T-helper 22 cell (primary cell): ENCODE results near the gene FMO2.
"Not testable (repeated sequence)": the region's sequence is repeated elsewhere in the genome, so short reads cannot be mapped to it uniquely, and the experiment has no call there.

ENCODE experiments used
- DNase-seq: peaks from one replicate; pipeline ENCODE4 v3.0.0-alpha.2; 2020; ENCODE audit warnings: low read depth

Gene FMO2

GRCh38 chr1:171219346-171220080 lies 34.4 kb downstream of the FMO2 start:
- no peak for DNase-seq

GRCh38 chr1:171220081-171220420 lies 35.0 kb downstream of the FMO2 start:
- no peak for DNase-seq

DNA sequence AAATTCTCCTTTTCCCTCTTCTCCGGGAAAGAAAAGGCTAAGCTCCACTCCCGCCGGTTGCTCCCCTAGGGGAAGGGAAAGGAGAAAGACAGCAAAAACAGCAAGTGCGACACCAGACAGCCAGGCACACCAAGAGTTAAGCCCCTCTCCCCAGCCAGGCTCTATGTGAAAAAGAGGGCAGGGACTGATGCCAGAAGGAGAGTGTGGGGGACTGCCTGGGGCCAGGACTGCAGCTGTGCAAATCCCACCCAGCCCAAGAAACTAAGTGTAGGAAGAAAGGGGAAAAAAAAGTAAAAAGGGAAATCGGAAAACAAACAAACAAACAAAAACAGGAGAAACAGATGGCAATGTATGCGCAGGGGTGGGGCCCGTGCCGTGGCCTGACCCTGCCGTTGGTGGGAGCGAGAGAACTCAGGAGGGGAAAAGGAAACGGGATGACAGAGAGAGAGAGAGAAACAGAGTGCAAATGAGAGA lies 35.5 kb downstream of the FMO2 start:
- no peak for DNase-seq

DNA sequence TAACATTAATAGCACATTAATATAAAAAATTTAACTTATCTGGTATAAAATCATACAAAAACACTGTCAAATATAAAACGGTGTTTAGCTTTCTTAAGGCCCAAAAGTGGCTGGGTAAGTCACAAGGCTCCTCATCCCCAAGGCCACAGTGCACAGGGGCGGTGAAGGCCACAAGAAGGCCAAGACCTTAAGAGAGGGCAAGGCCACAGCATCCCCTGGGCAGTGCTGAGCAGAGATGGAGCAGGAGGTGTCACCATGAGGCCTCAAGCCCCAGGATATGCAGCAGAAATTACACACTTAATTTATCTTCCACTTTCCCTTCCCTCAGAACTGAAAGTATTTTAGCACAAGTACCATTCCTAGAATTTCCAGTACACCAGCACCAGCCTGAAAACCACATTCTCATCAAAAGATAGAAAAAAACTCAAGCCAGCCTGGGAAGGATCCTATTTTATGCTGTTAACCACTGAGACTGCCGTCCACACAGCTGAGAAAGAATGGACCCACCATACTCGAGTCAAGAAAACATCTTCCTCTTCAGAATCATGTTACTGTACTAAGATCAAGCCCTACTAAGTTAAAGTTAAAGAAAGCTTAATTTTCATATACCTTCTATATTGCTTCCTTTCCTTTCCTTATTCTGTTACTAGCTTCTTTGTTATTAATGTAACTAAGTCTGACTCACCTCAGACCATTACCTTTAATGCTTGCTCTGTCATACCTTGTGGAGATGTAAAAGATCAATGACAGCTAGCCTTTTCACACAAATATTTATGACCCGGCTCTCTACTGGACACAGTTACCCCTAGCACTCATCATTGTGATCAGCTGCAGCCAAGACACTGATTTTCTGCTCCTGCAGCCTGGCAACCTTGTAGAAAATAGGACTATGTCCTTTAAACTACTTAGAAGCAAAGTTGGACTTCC lies 36.8 kb downstream of the FMO2 start:
- DNase-seq, result no peak

DNA sequence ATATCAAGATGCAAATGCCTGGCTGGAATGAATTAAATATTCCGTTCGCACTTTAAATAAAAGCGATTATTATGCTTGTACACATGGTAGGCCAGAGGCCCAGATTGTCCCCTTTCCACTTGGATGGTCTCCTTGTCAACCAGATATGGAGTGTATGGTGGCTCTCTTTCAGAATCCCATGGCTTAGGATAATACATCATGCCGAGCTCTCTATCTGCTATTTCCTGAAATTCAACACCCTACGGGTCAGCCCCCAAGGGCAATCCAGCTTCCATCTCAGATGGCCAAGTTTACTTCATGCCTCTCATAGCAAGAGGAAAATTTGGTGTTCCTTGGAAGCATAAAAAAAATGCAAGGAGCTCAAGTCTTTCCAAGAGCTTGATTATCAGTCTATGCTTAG lies 37.8 kb downstream of the FMO2 start:
- DNase-seq, result no peak

- DNase-seq, result not testable (repeated sequence)
Observed at GRCh38 chr1:171224257-171224656, 39.2 kb downstream of the FMO2 start.

DNA sequence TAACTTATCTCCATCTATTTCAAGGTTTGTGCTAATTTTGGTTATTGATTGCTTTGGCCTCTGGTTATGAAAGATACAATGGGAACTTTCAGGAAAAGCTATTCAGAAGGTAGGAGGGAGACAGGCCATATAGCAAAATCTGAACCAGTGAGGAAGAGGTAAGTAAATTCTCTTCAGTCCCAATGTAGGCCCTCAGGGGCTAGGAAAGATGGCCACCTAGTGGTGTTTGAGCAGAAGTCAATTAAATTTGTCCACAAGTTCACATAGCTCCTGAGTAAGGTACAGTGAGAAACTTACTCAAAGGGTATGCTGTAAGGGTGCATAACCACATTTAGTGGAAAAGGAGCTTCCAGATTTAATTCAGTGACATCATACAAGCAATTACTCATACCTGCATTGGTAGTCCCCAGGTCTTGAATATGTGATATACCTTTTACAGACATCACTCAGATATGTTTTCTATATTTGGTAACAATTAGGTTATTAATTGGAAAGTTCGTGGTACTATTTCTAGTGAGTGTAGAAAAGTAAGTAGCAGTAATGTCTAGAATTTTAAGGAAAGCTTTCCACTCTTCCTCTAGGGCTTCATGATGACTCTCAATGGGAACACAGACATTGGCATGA lies 41.8 kb downstream of the FMO2 start:
- DNase-seq, result no peak

DNA sequence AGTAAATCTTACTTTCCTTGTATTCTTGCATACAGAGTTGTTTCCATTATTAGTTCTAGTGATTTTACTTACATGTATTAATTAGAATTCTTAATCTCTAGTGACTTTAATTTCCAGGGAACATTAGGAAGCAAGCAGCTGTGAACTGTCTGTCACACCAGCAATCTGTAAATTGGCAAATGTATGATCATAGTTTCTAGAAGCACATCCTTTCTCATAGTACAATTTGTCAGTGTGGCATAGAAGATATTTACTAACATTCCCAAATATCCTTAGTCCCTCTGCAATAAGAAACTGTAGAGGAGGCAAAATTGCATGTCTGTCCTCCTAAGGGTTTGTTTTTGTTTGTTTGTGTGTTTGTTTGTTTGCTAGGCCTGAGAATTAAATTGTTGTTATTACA lies 46.2 kb downstream of the FMO2 start:
- DNase-seq, result no peak

- no peak for DNase-seq
Observed at GRCh38 chr1:171233183-171233582, 48.1 kb downstream of the FMO2 start.

DNA sequence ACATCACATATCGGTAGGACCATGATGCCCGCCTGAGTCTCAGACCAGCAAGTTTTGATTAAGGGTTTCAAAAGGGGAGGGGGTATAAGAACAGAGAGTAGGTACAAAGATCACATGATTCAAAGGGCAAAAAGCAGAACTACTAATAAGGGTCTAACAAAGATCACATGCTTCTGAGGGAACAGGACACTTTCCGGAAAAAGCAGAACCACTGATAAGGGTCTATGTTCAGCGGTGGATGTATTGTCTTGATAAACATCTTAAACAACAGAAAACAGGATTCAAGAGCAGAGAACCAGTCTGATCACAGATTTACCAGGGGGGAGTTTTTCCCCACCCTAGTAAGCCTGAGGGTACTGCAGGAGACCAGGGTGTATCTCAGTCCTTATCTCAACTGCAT lies 51.1 kb downstream of the FMO2 start:
- not testable (repeated sequence) for DNase-seq

DNA sequence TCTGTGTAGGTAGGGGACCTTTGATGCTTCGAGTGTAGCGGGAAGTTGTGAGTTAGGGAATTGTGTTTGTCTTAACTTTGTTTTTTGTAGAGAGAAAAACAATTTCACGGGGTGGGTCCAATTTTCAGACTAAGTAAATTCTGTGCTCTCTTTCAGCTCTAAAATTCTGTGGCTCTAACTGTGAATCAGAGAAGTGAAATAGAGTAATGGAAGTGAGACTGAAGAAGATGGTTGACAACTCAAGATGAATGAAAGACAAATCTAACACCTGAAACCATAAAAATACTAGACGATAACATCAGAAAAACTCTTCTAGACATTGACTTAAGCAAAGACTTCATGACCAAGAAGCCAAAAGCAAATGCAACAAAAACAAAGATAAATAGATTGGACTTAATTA lies 58.8 kb downstream of the FMO2 start:
- DNase-seq, result no peak

DNA sequence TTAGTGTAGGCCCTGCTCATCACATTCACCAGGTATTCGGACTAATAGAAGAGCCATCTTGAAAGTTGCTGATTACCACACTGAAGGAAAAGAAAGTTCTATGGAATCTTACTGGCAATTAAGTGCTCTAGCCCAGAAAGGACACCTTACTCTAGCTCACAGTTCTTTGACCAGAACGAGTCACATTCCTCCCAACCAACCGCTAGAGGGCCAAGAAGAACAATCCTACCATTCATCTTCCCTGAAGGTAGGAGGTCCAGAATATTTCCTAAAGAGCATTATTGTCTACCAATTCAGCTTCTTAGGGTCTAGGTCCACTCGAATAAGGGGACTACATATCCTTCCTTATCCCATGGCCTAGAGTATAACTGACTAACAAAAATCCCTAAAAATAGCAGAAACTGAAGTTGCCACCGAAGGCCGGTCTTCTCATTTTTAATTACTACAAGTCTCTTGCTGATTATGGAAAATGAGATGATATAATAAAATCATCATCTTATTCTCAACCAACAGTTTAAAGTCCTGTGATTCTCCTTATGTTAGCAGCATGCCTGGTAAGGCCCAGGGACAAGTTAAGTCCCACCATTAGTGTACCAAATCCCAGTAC lies 60.5 kb downstream of the FMO2 start:
- no peak for DNase-seq

DNA sequence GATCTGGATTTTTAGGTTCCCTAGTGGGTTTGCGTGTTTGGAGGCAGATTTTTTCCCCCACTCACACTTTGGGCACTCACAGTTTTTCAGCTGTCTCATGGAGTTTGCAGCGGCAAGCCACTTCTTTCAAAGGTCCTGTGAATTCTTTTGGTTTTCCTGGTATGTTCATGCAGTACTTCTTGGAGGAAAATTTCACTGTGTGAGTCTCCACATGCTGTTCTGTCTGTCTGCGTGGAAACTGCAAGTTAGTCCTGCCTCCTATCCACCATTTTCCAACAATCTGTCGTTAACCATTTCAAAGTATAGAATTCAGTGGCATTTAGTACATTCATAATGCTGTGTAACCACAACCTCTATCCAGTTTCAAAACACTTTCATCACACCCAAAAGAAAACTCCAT lies 62.4 kb downstream of the FMO2 start:
- no peak for DNase-seq

DNA sequence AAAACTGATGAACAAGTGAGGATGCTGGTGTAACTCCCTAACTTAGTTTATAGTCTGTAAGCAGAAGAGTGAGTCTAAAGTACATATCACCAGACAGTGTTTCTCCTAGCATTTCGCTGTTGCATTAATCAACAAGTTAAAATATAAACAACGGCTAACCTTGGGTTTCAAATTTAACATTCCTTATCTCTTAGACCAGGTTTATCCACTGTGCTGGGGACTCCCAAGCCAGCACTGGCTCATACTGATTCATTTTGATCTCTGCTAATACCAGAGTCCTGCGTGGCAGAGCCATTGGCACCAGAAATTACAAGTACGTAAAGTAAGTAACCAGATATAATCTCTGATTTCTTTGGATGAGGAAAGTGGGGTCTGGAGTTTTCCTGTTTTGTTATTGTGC lies 63.2 kb downstream of the FMO2 start, which contains the start of gene FMO1:
Gene FMO1, plus strand, starts transcription at position 193 of the 400 bp plus-strand sequence. CDS start 9,594 bp downstream, outside the sequence.
- DNase-seq, result no peak

GRCh38 chr1:171248841-171249240 lies 63.7 kb downstream of the FMO2 start:
- no peak for DNase-seq

GRCh38 chr1:171250263-171250662 lies 65.2 kb downstream of the FMO2 start:
- no peak for DNase-seq

DNA sequence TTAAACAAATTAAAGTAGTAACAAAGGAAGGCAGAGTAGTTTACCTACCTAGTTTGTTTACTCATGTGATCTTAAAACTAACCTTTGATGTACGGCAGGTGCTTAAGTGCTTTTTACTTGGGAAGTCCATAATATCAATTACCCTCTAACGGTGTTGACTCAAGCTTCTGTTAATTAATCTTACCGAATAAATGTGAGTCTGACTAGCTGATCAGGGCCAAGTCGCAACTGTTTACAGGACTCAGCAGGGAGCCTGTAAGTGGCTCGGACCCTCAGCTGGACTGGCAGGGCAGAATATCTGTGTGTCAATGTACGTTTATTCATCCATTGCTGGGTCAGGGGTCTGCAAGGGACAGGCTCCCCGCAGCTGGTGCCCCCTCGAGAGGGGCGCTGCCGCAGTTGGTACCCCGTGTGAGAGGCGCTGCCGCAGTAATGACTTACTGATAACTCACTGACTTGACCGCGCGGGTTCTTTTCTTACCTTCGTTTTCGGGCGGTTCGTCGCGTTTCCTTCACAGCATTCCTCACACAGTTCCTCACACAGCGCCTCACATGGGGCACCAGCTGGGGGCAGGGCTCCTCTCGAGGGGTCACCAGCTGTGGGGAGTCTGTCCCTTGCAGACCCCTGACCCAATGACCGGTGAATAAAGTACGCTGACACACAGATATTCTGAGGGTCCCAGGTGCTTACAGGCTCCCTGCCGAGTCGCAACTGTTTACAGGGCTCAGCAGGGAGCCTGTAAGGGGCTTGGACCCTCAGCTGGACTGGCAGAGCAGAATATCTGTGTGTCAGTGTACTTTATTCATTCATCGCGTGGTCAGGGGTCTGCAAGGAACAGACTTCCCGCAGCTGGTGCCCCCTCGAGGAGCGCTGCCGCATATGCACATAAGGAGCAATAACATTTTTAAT lies 66.2 kb downstream of the FMO2 start:
- no peak for DNase-seq

GRCh38 chr1:171251952-171252300 lies 66.8 kb downstream of the FMO2 start:
- no peak for DNase-seq

DNA sequence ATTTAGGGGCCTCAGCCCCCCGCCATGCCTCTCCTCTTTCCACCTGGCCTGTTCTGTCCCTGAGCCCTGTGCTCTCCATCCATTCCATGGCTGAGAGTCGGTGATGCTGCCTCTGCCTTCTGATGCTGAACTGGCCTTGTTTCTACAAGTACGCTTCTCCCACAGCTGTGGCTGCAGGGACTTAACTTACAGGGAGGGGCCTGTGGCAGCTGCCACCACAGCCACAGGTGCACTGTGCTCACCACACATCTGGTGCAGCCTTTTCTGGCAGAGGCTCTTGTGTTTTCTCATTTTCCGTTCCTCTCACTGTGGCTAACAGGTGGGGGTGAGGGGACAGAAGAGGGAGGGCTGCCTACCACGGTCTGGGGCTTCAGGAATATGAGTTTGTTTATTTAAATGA lies 67.4 kb downstream of the FMO2 start:
- DNase-seq, result no peak

GRCh38 chr1:171254859-171255258 lies 69.8 kb downstream of the FMO2 start:
- DNase-seq, result no peak

- no peak for DNase-seq
Observed at GRCh38 chr1:171256940-171257606, 72.0 kb downstream of the FMO2 start.
